GM12878 (cell line): Measurements from ENCODE around the gene KIAA1191. TPM values are rescaled to one million over a fixed set of nuclear protein-coding genes. Genes with fewer than 3 reads are reported as not detected.
A peak's percentile ranks its signal among the peaks of the same experiment; 100 is the strongest.

Experiments used
- CHD2 ChIP-seq: IDR thresholded peaks from 2 replicates; pipeline ENCODE4 v1.6.1; 2011; ENCODE audit warnings: low read depth, low read length, improper control_type of control experiment, borderline replicate concordance
- ELK1 ChIP-seq: IDR thresholded peaks from 2 replicates; pipeline ENCODE4 v1.6.1; 2012; ENCODE audit warnings: low read depth, low read length, improper control_type of control experiment
- NBN ChIP-seq: fragments of 450-650 bp; IDR thresholded peaks from 2 replicates; pipeline ENCODE4 v1.6.1; 2016
- NFYA ChIP-seq: IDR thresholded peaks from 2 replicates; pipeline ENCODE4 v1.6.1; 2011; ENCODE audit warnings: low read depth, mild to moderate bottlenecking, low read length, improper control_type of control experiment, borderline replicate concordance
- NR2C1 ChIP-seq: fragments of 450-650 bp; IDR thresholded peaks from 2 replicates; pipeline ENCODE4 v1.6.1; 2017; ENCODE audit warnings: antibody characterized with exemption, mild to moderate bottlenecking, moderate library complexity
- PKNOX1 ChIP-seq: fragments of 450-650 bp; IDR thresholded peaks from 2 replicates; pipeline ENCODE4 v1.6.1; 2016; ENCODE audit warnings: mild to moderate bottlenecking
- PML ChIP-seq: IDR thresholded peaks from 2 replicates; pipeline ENCODE4 v1.6.1; 2012; ENCODE audit warnings: low read length, inconsistent platforms
- TAF1 ChIP-seq: IDR thresholded peaks from 2 replicates; pipeline ENCODE4 v1.6.1; 2011; ENCODE audit warnings: mild to moderate bottlenecking, low read depth, low read length, borderline replicate concordance
- TCF3 ChIP-seq: IDR thresholded peaks from 2 replicates; pipeline ENCODE4 v1.6.1; 2012; ENCODE audit warnings: low read depth, mild to moderate bottlenecking, low read length, borderline replicate concordance; ENCODE audit not compliant: insufficient read depth
- ZNF622 ChIP-seq: fragments of 450-650 bp; IDR thresholded peaks from 2 replicates; pipeline ENCODE4 v1.6.1; 2017; ENCODE audit warnings: mild to moderate bottlenecking, inconsistent platforms
- ZSCAN29 ChIP-seq: fragments of 450-650 bp; IDR thresholded peaks from 2 replicates; pipeline ENCODE4 v1.6.1; 2017; ENCODE audit warnings: mild to moderate bottlenecking, moderate library complexity
- polyA plus RNA-seq, 11 experiments: library from polyadenylated mRNA; depleted of rRNA in 4 of 11; unstranded in 6 of 11; stranded (reverse) in 5 of 11; fragments of >200 nt; fragmentation: Nextera tagmentation in 4 of 11; fragmentation: Illumina TruSeq in 1 of 11; extraction: Ambion mirVana in 4 of 11; extraction: Trizol in 1 of 11; gene quantifications; 1 replicate in 1 of 11; 2 replicates in 10 of 11; pipeline versions ENCODE4 v1.2.1 to v1.2.3, GENCODE V29; 2011 to 2016; ENCODE audit warnings: inconsistent platforms in 2 of 11, missing spikeins in 2 of 11, low read depth in 1 of 11
- total RNA-seq, 4 experiments: library from RNA; depleted of rRNA in 3 of 4; stranded (reverse); fragments of >200 nt in 3 of 4; fragmentation: Illumina TruSeq in 1 of 4; extraction: Trizol in 1 of 4; gene quantifications; 2 replicates each; pipeline versions ENCODE4 v1.2.1 to v1.2.3, GENCODE V29; 2013 to 2021
- TF ChIP-seq, protein P1 (sequence below): fragments of 450-650 bp; IDR thresholded peaks from 2 replicates; pipeline ENCODE4 v1.6.1; 2016; ENCODE audit warnings: mild to moderate bottlenecking
- TF ChIP-seq, protein P2 (sequence below): IDR thresholded peaks from 2 replicates; pipeline ENCODE4 v1.6.1; 2011; ENCODE audit warnings: mild to moderate bottlenecking, low read depth, low read length, moderate library complexity; ENCODE audit not compliant: insufficient replicate concordance

KIAA1191 gene
- total and polyA plus RNA-seq, 10 of the 15 experiments (the other 5 are each of a cell fraction or from before 2014, with no cell fraction given) = 14.9 to 58.2 (median 31.8) TPM

GRCh38 chr5:176389135-176390123, 27.9 kb upstream of the KIAA1191 start (continued):
- TF ChIP-seq, protein P1, sequence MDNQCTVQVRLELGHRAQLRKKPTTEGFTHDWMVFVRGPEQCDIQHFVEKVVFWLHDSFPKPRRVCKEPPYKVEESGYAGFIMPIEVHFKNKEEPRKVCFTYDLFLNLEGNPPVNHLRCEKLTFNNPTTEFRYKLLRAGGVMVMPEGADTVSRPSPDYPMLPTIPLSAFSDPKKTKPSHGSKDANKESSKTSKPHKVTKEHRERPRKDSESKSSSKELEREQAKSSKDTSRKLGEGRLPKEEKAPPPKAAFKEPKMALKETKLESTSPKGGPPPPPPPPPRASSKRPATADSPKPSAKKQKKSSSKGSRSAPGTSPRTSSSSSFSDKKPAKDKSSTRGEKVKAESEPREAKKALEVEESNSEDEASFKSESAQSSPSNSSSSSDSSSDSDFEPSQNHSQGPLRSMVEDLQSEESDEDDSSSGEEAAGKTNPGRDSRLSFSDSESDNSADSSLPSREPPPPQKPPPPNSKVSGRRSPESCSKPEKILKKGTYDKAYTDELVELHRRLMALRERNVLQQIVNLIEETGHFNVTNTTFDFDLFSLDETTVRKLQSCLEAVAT = peak; percentile 48
- peak; percentile 84; the same call in 1 of the 2 replicates for TF ChIP-seq NBN
- TF ChIP-seq PML = 0 out of 2 replicates have a peak, but pooled peaks have one; percentile 39
- TF ChIP-seq PKNOX1 = no peak
- no peak for TF ChIP-seq NR2C1
- TF ChIP-seq ZSCAN29 = no peak
- no peak for TF ChIP-seq ELK1
- TF ChIP-seq, protein P2, sequence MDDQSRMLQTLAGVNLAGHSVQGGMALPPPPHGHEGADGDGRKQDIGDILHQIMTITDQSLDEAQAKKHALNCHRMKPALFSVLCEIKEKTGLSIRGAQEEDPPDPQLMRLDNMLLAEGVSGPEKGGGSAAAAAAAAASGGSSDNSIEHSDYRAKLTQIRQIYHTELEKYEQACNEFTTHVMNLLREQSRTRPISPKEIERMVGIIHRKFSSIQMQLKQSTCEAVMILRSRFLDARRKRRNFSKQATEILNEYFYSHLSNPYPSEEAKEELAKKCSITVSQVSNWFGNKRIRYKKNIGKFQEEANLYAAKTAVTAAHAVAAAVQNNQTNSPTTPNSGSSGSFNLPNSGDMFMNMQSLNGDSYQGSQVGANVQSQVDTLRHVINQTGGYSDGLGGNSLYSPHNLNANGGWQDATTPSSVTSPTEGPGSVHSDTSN = no peak
- peak; percentile 68; the same call in 1 of the 2 replicates for TF ChIP-seq TAF1
- TF ChIP-seq NFYA = no peak
- no peak for TF ChIP-seq ZNF622
- TF ChIP-seq TCF3 = 0 out of 2 replicates have a peak, but pooled peaks have one; percentile 11
- no peak for TF ChIP-seq CHD2
